B cell (primary cell): ENCODE measurements around the gene AGRN.

ENCODE experiments used
- EZH2 ChIP-seq: IDR thresholded peaks from 2 replicates; pipeline ENCODE4 v1.6.1; 2012; ENCODE audit warnings: borderline replicate concordance, low read depth, mild to moderate bottlenecking, moderate library complexity, low read length; ENCODE audit not compliant: insufficient read depth, poor library complexity, severe bottlenecking
- TF ChIP-seq, protein P1 (sequence below): fragments of 200-600 bp; IDR thresholded peaks from one replicate; pipeline ENCODE4 v1.8.0; 2022; ENCODE audit warnings: antibody characterized with exemption, mild to moderate bottlenecking

DNA sequence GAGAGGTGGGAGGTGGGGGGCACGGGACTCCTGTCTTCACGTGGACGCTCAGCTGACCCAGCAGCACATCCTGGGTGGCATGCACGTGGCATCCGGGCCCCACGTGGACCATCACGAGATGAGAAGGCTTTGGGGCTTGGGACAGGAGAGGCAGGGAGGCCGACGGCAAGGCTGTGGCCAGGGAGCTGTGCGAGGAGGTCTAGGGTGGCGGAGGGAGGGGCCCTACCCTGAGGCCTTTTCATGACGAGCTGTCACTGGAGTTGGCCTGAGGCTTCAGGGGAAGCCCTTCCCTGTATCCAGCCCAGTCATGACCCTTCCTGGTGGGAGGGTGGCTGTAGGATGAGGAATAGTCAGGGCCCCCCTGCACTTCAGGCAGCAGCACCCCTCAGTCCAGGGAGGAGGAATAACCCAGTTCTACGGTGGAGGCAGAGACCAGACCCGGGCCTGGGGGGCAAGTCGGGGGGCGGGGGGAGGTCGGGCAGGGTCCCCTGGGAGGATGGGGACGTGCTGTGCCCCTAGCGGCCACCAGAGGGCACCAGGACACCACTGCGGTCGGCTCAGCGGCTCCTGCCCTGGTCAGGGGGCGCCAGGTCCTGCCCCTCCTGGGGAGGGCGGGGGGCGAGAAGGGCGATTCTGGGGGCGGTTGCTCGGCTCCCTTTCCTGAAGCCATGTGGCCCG, 36.0 kb upstream of the AGRN start:
- TF ChIP-seq, protein P1, sequence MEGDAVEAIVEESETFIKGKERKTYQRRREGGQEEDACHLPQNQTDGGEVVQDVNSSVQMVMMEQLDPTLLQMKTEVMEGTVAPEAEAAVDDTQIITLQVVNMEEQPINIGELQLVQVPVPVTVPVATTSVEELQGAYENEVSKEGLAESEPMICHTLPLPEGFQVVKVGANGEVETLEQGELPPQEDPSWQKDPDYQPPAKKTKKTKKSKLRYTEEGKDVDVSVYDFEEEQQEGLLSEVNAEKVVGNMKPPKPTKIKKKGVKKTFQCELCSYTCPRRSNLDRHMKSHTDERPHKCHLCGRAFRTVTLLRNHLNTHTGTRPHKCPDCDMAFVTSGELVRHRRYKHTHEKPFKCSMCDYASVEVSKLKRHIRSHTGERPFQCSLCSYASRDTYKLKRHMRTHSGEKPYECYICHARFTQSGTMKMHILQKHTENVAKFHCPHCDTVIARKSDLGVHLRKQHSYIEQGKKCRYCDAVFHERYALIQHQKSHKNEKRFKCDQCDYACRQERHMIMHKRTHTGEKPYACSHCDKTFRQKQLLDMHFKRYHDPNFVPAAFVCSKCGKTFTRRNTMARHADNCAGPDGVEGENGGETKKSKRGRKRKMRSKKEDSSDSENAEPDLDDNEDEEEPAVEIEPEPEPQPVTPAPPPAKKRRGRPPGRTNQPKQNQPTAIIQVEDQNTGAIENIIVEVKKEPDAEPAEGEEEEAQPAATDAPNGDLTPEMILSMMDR: peak; percentile 90
- no peak for TF ChIP-seq EZH2
